Prostate gland (tissue), 2 donors: Measurements from ENCODE around the gene HLA-DRA.

ENCODE experiments used
- POLR2A ChIP-seq: fragments of 450-650 bp; IDR thresholded peaks from one replicate; pipeline ENCODE4 v1.6.1; 2016; ENCODE audit warnings: antibody characterized with exemption, mild to moderate bottlenecking
- TF ChIP-seq, protein P1 (sequence below), 4 experiments: fragments of 200-600 bp in 2 of 4; fragments of 450-650 bp in 2 of 4; sonication (generic) in 2 of 4; IDR thresholded peaks; 1 replicate in 3 of 4; 2 replicates in 1 of 4; pipeline ENCODE4 v1.5.1; 2016 to 2019; ENCODE audit warnings: antibody characterized with exemption in 4 of 4, mild to moderate bottlenecking in 2 of 4, moderate library complexity in 2 of 4

DNA sequence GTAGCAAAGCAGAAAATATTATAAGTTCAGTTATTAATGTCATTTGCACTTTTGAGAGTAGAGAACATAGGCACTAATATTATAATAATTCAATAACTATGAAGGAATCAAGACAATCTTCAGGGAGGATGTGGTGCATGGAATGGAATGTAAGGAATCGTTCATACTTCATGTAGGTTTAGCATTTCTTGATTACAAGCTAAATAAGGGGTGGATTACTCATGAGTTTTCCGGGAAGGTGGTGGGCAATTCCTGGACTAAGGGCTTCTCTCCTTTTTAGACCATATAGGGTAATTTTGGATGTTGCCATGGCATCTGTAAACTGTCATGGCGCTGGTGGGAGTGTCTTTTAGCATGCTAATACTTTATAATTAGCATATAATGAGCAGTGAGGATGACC is 23.7 kb upstream of the HLA-DRA start:
- TF ChIP-seq, protein P1, sequence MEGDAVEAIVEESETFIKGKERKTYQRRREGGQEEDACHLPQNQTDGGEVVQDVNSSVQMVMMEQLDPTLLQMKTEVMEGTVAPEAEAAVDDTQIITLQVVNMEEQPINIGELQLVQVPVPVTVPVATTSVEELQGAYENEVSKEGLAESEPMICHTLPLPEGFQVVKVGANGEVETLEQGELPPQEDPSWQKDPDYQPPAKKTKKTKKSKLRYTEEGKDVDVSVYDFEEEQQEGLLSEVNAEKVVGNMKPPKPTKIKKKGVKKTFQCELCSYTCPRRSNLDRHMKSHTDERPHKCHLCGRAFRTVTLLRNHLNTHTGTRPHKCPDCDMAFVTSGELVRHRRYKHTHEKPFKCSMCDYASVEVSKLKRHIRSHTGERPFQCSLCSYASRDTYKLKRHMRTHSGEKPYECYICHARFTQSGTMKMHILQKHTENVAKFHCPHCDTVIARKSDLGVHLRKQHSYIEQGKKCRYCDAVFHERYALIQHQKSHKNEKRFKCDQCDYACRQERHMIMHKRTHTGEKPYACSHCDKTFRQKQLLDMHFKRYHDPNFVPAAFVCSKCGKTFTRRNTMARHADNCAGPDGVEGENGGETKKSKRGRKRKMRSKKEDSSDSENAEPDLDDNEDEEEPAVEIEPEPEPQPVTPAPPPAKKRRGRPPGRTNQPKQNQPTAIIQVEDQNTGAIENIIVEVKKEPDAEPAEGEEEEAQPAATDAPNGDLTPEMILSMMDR (IDR thresholded peaks at IDR 0.05), result no peak
- TF ChIP-seq POLR2A, result no peak
